Thoracic aorta (tissue), 2 donors: ENCODE results near the gene CBFB. TPM values are rescaled to one million over a fixed set of nuclear protein-coding genes. Genes with fewer than 3 reads are reported as not detected.

Experiments used
- ATAC-seq: fragments of 150-250 bp; one replicate; pipeline ENCODE4 v1.8.0; 2017; ENCODE audit warnings: low read depth; ENCODE audit not compliant: insufficient number of reproducible peaks, low FRiP score
- DNase-seq: peaks from one replicate; pipeline ENCODE4 v3.0.0-alpha.2; 2020; ENCODE audit warnings: low spot score
- H3K27ac ChIP-seq, 2 donors: fragments of 200-600 bp; sonication (generic); 1 replicate in 1 of 2; 2 replicates in 1 of 2; pipeline ENCODE4 v1.5.1; 2016; ENCODE audit warnings: mild to moderate bottlenecking in 2 of 2, moderate library complexity in 2 of 2
- H3K27me3 ChIP-seq: fragments of 200-600 bp; sonication (generic); replicated peaks from 2 replicates; pipeline ENCODE4 v1.6.0; 2016; ENCODE audit warnings: mild to moderate bottlenecking; ENCODE audit not compliant: insufficient read depth
- H3K36me3 ChIP-seq: fragments of 200-600 bp; sonication (generic); one replicate; pipeline ENCODE4 v1.5.1; 2016
- H3K4me1 ChIP-seq, 2 donors: fragments of 200-600 bp; sonication (generic); 1 replicate in 1 of 2; 2 replicates in 1 of 2; pipeline versions ENCODE4 v1.5.1 to v1.6.0; 2016; ENCODE audit warnings: low read depth in 2 of 2, mild to moderate bottlenecking in 1 of 2; ENCODE audit not compliant: control insufficient read depth in 1 of 2
- H3K4me3 ChIP-seq: fragments of 200-600 bp; sonication (generic); 2 replicates; pipeline ENCODE4 v1.5.1; 2016; ENCODE audit warnings: mild to moderate bottlenecking
- H3K9me3 ChIP-seq: fragments of 200-600 bp; sonication (generic); 2 replicates; pipeline ENCODE4 v1.5.1; 2016
- total RNA-seq, 2 donors: library from RNA; depleted of rRNA; stranded (reverse); fragments of >200 nt; gene quantifications; one replicate each; pipeline versions ENCODE4 v1.1.0 to v1.2.3, GENCODE V29; 2016
- TF ChIP-seq, protein P1 (sequence below): fragments of 200-600 bp; sonication (generic); IDR thresholded peaks from one replicate; pipeline ENCODE4 v1.5.1; 2019; ENCODE audit warnings: antibody characterized with exemption

The CBFB gene
- total RNA-seq, 2 donors from 2014 or later: 28.3 to 79.7 TPM

DNA sequence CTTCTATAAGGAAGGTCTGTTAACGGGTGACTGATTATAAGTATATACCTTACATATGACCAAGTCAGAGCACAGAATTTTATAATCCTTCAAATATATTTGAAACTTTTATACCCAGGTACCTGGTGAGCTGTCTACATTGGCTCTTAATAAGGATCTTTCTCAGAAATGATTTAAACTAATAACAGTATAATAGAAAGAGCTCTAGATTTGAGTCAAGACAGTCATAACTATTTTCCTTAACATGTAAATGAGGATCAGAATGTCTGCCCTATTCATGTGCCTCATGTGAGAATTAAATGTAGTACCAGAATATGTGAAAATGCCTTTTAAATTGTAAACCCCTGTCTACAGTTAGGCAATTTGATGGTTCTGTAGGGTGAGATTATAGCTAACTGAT is 14.5 kb downstream of the CBFB start:
- Histone ChIP-seq H3K27ac (no peak overlapping the region), H3K27me3 (no peaks in the 10 kb centered on the region), H3K4me1 (peaks cover 5 to 24% of the 10 kb centered on the region in 2 donors), H3K9me3 (no peaks in the 10 kb centered on the region), H3K36me3 (no peaks in the 10 kb centered on the region), H3K4me3 (no peak overlapping the region)
- no peak for ATAC-seq
- TF ChIP-seq, protein P1, sequence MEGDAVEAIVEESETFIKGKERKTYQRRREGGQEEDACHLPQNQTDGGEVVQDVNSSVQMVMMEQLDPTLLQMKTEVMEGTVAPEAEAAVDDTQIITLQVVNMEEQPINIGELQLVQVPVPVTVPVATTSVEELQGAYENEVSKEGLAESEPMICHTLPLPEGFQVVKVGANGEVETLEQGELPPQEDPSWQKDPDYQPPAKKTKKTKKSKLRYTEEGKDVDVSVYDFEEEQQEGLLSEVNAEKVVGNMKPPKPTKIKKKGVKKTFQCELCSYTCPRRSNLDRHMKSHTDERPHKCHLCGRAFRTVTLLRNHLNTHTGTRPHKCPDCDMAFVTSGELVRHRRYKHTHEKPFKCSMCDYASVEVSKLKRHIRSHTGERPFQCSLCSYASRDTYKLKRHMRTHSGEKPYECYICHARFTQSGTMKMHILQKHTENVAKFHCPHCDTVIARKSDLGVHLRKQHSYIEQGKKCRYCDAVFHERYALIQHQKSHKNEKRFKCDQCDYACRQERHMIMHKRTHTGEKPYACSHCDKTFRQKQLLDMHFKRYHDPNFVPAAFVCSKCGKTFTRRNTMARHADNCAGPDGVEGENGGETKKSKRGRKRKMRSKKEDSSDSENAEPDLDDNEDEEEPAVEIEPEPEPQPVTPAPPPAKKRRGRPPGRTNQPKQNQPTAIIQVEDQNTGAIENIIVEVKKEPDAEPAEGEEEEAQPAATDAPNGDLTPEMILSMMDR: no peak
- no peak for DNase-seq

DNA sequence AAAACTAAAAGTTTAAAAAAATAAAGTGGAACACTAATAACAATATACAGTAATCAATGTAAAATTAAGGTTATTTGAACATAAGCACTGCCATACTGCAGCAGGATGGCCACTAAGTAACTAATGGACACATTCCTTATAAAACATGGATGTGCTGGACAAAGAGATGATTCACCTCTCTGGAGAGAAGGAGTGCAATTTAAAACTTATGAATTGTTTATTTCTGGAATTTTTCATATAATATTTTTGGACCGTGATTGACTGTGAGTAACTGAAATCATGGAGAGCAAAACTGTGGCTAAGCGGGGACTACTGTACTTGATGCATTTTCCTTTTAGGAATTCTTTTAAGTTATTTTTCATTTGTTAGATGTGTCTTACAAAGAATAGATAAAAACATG is 21.8 kb downstream of the CBFB start:
- Histone ChIP-seq H3K27me3 (no peaks in the 10 kb centered on the region), H3K4me1 (peaks cover 0 to 6% of the 10 kb centered on the region in 2 donors), H3K9me3 (no peaks in the 10 kb centered on the region), H3K36me3 (no peaks in the 10 kb centered on the region), H3K27ac (no peak overlapping the region), H3K4me3 (no peak overlapping the region)
- TF ChIP-seq, protein P1: no peak
- no peak for ATAC-seq
- DNase-seq: no peak

DNA sequence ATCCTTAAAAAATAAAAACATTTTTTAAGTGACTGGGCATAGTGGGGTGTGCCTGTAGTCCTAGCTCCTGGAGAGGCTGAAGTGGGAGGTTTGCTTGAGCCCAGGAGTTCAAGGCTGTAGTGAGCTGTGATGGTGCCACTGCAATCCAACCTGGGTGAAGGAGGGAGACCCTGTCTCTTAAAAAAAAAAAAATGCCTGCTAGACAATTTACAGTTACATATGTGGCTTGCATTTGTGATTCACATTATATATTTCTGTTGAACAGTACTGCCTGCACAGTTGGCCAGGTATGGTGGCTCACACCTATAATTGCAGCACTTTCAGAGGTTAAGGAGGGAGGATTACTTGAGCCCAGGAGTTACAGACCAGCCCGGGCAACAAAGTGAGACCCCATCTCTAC is 23.4 kb downstream of the CBFB start:
- DNase-seq (no peak), ATAC-seq (no peak)
- no peak overlapping the region for H3K4me3 ChIP-seq

DNA sequence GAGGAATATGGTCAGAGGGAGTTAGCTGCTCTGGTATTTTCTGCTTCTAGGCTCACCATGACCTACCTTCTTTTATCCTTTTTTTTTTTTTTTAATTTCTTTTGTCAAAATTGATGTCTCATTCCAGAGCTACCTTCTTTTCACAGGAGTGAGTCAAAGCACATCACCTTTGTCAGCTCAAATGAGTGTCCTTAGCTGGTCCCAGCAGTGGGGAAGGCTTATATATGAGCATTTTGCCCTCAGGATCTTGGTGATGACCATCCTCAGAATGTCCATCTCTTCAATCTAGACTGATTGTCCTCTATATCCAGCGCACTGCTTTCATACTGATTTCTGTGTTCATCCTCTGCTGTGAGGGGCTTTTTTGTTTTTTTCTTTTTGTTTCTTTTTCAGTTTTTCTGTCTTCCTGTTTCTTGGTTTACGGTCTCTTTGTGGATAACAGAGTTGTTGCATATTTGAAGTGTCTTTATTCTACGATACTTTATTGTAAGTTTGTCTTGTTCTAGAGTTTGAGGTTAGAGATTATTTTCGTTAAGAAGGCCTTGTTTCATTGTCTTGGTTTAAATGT is 24.9 kb downstream of the CBFB start:
- DNase-seq (no peak), ATAC-seq (no peak)
- Histone ChIP-seq H3K4me1 (no peaks in the 10 kb centered on the region), H3K36me3 (no peaks in the 10 kb centered on the region), H3K27ac (no peak overlapping the region), H3K27me3 (no peaks in the 10 kb centered on the region), H3K9me3 (no peaks in the 10 kb centered on the region), H3K4me3 (no peak overlapping the region)
- TF ChIP-seq, protein P1: no peak

More for the DNA sequence above, 23.4 kb downstream of the CBFB start:
- Histone ChIP-seq H3K4me1 (no peaks in the 10 kb centered on the region), H3K27me3 (no peaks in the 10 kb centered on the region), H3K36me3 (no peaks in the 10 kb centered on the region), H3K27ac (no peak overlapping the region), H3K9me3 (no peaks in the 10 kb centered on the region)
- TF ChIP-seq, protein P1: no peak

DNA sequence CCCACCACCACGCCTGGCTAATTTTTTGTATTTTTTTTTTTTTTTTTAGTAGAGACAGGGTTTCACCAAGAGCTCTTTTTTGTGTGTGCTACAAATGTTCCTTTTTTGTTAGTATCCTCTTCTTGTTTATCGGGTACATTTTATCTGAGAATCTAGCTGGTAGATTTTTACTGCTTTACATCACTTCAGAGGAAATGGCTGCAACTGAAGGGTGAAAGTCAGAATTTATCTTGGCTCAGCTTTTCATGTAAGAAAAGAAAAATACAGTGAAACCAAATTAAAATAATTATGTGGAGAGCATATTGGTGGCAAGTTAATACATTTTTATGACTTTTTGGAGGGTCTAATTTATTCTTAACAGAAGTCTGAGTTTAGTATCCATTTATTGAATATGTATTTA is 26.0 kb downstream of the CBFB start:
- Histone ChIP-seq H3K27me3 (no peaks in the 10 kb centered on the region), H3K9me3 (no peaks in the 10 kb centered on the region), H3K27ac (no peak overlapping the region), H3K4me3 (no peak overlapping the region), H3K36me3 (no peaks in the 10 kb centered on the region), H3K4me1 (no peaks in the 10 kb centered on the region)
- no peak for DNase-seq
- TF ChIP-seq, protein P1: no peak
- no peak for ATAC-seq
